ENCODE measurements around the gene VPS33B.

- TF ChIP-seq CTCF (conservative IDR thresholded peaks at IDR 0.05; ENCODE audit: low read length) (peak; percentile 73), EZH2phosphoT487 (IDR thresholded peaks at IDR 0.05; ENCODE audit: borderline replicate concordance) (no peak)
Observed at GRCh38 chr15:91032919-91033803, 10.8 kb upstream of the VPS33B start.

Data from Loucy (cell line).